Fibroblast of skin of right quadriceps (primary cell): ENCODE data around the gene TNS3.

Source experiments
- DNase-seq: peaks from one replicate; pipeline ENCODE4 v3.0.0-alpha.2; 2013

Gene TNS3

DNA sequence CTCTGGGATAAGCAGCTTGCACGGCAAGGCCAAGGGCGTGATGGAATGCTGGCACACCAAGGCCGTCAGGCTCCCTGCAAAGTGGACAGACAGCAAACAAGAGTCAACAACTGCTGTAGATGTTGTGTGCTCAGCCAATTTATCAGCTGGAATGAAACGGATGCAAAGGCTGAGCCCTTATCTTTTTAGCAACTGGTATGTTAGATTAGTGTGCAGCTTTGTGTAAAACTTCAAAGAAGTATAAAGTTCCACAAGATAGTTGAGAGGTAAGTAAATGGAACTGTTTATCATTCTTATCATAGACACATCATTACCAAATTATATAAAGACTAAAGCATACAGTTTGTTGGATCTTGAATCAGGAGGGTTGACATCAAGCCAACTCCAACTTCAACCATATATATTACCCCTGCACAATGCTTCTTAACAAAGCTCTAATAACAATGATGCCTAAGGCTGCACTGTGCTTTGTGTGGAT is 289.0 kb downstream of the TNS3 start:
- DNase-seq, result no peak

DNA sequence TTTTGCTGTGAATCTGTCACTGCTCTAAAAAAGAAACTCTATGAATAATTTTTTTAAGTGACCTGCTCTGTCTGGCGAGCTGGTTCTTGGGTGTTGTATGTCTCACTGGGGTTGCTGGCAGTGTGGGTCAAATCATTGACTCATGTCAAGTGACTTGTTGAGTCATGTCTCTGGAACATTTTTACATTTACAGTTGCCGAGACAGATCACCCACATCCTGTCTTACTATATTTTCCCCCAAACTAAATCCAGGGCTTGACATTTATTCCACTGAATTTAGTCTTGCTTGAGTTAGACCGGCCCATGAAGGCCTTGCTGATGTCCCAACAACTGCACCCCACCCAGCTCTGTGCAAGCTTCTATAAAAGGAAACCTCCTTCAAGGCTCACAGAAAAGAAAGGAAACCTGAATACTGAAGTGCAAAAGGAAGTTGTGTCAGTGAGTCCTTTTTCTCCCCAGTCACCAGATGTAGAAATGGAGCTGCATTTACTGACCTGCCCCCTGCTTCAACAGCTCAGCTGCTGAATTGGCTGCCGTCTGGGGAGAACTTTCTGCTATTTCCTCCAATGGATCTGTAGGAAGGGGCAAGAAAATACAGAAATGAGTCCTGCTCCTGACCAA is 290.3 kb downstream of the TNS3 start:
- DNase-seq, result peak; percentile 94

DNA sequence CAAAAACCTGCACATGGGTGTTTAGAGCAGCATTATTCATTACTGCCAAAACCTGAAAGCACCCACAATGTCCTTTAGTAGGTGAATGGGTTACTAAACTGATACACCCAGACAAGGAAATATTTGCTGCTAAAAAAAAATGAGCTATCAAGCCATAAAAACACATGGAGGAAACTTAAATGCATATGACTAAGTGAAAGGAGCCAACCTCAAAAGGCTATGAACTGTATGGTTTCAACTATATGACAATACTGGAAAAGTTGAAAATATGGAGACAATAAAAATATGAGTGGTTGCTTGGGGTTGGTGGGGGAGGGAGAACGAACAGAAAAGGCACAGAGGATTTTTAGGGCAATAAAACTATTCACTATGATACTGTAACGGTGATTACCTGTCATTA is 291.0 kb downstream of the TNS3 start:
- DNase-seq, result no peak

DNA sequence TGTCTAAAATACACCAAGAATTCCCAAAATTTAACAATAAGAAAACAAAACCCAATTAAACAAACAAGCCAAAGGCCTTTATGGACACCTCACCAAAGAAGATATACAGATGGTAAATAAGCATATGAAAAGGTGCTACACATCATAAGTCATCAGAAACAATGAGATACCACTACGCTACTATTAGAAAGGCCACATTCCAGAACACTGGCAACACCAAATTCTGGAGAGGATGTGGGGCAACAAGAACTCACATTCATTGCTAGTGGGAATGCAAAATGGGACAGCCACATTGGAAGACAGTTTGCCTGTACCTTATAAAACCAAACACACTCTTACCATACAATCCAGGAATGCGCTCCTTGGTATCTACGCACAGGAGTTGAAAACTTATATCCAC is 291.4 kb downstream of the TNS3 start:
- DNase-seq, result no peak

DNA sequence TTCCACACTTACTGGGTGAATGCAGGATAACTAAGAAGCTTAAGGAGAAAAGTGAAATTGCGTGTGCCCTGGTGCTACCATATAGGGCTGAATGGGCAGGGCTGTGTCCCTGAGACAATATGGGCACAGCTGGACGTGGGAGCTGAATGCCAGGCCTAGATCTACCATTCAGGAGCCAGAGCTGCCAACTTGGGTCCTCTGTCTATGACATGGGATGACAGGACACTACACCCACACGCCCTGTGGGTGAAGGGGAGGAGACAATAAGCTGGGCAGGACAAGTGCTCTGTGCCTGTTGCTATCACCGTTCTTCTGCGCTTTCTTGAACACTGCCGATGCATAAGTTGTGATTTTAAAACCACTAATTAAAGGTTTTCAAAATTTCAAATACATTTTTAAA is 293.9 kb downstream of the TNS3 start:
- DNase-seq, result no peak

DNA sequence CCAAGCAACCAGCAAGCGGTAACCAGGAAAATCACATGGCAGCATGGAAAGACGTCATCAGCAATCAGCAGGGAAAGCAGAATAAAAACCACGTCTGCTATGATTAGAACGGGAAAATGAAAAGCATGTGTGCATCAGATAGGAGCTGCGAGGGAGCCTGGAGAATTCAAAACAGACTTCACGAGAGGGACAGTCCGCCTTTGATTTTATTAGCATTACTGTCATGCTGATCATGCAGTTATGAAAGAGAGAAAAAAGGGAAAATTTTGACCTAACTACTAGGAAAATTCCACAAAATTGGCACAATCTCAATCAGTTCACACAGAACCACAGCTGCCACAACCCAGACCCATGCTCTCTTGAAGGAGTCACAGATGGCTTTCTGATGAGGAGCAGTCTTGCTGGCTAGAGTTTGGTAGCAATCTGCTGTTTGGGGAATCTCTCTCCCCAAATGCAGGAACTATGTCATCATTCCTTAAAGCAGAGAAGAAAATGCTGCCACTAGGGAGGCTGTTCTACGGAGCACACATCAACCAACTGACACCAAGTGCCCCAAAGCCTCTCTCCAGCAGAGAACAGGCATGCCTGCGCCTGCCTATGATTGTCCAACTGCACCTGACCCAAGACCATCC is 295.9 kb downstream of the TNS3 start:
- DNase-seq, result peak; percentile 91

DNA sequence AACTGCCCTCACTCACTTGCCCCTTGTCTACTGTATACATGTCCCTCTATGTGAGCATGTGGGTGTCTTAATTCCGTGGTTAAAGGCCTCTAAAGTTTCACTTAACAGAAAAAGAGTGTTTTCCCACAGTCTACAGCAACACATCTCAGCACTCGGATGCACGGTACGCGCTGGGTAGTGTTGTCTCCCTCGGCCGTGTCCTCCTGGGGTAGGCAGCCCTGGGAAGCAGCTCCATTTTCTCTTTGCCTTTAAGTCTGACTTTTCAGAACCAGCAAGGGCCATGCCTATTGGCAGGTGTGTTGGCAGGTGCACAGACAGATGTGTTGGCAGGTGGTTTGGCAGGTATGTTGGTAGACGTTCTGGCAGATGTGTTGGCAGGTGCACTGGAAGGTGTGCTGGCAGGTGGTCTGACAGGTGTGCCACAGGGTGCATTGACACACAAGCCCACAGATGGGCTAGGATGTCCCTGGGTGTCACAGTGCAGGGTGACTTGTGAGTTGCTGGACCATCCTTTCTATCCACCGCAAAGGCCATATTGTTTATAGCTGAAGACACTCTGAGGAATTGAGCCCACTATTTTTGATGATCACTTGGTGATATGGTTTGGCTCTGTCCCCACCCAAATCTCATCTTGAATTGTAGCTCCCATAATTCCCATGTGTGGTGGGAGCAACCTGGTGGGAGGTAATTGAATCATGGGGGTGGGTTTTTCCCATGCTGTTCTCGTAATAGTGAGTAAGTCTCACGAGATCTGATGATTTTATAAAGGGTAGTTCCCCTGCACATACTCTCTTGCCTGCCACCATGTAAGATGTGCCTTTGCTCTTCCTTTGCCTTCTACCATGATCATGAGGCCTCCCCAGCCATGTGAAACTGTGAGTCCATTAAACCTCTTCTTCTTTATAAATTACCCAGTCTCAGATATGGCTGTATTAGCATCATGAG is 296.9 kb downstream of the TNS3 start:
- DNase-seq, result no peak

DNA sequence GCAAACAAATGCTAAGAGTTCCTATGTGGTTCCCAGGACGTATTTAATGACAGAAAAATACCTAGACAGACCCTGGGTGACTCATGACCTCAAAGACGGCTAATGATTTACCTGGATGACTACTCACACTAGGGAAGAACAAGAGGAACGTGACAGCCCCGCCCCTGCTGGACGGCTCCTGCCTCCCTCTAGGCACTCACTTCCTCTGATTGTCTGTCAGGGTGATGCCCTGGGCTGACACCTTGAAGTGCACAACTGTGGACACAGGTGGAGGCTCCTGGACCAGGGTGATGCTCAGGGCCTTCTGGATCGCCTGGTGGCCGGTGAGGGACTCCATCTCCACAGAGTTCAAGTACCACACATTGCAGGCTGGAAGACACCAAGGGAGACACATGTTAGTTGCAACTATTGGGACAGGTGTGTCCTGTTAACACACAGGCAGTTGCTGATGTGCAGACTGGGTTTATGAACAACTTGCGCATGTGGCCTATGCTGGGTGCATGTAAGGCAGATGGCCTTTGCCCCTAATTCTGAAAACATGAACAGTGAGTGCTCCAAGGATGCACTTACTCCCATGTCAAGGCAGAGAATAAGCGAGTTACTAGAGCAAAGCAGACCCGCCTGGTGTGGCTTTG is 298.3 kb downstream of the TNS3 start:
- DNase-seq, result no peak

DNA sequence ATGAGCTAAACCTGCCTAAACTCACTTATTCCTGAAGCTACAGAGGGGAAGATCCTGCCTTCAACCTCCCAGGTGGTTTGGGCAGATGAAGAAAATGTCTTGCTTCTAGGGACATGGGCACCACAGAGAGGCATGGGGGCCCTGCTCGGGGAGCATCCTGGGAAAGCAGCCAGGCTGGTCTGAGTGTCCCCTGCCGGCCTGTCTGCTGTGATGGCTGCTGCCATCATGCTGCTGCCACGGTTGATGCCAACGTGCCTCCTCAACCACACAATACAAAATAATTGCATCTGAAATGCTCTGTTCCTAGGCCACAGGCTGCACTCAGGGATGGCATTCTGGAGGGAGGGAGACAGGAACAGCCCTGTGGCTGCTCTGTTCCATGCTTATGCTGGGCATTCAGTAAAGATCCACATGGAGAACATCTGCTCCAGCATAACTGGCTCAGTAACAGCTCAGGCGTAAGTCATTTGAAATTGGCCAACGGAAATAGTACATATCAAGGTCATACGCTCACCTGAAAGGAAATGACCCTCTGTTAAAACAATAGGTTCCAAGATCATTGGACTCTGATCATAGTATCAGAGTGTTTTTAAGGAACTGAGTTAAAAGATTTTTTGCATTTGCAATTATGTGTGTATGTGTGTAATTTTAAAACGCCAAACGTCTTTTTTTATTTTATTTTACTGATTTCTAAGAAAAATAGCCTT is 299.0 kb downstream of the TNS3 start:
- no peak for DNase-seq

DNA sequence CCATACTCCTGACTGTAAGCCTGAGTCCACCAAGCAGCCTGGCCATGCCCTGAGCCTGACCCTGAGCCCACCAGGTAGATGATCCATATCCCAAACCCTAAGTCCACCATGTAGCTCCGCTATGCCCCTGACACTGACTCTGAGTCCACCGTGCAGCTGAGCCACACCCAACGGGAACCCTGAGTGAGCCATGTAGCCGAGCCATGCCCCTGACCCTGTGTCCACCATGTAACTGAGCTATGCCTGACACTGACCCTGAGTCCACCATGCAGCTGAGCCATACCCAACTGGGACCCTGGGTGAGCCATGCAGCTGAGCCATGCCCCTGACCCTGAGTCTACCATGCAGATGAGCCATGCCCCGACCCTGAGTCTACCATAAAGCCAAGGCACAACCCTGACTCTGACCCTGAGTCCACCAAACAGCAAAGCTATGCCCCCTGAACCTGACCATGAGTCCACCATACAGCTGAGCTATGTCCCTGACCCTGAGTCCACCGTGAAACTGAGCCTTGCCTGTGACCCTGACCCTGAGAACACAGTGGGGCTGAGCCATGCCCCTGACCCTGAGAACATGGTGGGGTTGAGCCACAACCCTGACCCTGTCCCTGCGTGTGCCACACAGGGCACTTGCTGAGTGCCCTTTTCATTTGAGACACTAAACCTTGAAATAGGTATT is 299.8 kb downstream of the TNS3 start:
- no peak for DNase-seq

DNA sequence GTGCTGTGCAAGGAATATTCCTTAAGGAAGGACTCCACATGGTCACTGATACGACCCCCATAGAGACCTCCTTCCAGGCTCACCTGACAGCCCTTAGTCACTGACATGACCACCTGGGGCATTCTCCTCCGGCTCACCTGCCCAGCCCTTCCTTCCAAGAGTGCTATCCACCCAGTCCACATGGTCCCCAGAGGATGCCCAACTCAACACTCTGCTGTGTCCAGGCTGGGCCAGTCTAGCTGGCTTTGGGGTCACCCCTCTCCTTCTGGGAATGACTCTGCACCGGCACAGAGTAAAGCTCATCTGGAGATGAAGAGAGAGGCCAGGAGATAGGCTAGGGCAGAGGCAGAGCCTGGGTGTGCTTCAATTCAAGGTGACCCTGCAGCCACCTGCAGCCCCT is 300.8 kb downstream of the TNS3 start:
- no peak for DNase-seq

DNA sequence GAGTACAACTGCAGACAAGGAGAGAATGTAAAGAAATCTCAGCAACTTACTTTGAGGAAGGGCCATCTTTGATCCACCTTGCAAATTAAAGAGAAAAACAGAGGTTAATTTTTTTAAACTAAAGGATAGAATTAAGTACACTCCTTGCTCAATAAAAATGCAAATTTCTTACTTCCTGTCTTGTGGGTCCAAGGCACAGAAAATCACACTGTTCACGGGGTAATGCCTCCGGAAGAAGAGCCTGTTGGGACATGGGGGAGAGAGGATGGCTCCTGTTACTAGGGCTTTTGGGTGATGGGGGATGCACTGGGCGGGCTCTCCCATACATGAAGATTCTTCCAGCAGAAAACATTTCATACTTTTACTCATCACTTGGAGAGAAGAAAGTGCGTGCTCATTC is 301.8 kb downstream of the TNS3 start:
- DNase-seq, result no peak

DNA sequence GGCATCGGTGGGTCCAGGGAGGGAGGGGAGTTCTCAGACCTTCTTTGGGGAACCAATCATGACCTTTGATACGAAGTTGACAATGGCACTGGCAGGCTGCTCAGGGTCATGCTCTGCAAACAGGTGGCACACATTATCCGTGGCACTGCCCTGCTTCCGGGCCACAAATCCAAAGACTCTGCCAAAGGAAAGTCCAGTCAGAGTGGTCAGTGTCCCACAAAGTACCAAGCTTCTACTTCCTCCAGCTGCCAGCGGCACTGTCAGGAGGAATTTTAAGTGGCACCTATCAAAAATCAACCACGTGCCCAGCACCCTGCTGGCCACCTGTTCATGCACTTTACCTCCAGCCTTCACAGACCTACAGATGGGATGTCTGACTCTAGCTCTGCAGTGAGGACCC is 303.9 kb downstream of the TNS3 start:
- DNase-seq, result no peak

DNA sequence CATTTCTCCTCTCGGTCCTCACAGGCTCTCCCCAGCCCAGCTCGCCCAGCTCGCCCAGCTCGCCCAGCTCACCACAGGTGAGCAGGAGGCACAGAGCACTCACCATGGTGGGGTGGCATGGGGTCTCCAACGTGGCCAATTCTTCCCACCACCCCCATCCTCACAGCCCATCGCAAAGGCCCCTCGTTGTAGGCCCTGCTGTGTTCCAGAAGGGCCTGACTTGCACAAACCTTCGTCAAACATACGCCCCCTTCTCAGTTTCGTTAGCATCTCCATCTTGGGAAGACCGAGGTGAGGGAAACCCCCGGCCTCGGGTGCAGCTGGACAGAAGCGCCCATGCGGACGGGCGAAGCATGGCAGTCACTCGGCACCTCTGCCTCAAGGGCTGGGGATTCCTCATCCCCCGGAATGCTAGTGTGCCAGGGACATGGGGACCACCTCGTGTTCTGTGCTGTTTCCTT is 304.6 kb downstream of the TNS3 start:
- no peak for DNase-seq

DNA sequence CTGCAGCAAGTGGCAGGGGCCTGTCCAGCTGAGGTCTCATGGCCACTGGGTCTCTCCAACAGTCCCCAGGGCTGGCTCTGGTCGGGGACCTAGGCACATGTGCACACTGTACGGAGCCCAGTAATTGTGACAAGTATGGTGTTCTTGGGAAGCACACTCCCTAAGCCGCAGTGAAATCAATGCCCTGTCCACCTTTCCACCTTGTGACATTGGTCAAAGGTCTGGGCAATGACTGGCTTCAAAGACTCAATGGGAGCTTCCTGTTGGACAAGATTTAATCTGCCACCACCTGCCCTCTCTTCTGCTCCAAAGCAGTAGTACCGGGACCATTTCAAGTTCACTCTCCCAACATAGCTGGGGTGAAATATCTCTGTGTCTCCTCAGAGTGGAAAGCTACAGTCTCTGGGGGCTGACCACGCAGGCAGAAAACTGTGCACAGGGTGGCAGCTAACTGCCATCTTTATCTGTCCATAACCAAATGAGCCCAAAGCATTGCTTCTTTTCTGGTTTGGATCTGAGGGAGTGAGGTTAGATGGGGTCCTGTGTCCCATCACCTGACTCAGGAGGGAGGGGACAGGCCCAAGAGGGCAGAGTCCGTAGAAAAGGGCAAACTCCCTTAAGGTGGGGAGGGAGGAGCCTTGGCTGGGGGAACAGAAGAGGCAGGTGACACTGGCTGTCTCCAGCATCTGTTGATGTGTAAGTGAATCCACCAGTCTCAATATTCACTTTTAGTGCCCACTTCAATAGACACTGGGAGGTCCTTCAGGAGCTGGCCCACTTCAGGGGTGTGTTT is 307.7 kb downstream of the TNS3 start:
- DNase-seq, result no peak

DNA sequence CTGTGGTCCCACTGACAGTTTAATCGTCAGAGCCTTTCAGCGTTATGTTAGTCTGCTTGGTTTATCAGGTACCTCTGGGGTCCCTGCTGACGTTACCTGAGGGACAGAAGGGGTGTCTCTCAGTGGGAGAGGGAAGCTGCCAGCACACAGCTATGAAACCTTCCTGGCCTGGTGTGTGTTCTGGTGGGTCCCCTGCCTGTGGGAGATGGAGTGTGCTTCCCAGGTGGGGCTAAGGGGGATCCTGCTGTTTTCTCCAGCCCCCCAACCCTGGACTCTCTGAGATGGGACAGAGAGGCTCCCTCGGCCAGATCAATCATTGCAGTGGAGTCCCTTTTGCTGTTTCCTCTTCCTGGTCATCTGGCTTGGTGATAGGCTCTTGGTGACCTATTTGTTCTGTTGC is 308.8 kb downstream of the TNS3 start:
- DNase-seq, result no peak

DNA sequence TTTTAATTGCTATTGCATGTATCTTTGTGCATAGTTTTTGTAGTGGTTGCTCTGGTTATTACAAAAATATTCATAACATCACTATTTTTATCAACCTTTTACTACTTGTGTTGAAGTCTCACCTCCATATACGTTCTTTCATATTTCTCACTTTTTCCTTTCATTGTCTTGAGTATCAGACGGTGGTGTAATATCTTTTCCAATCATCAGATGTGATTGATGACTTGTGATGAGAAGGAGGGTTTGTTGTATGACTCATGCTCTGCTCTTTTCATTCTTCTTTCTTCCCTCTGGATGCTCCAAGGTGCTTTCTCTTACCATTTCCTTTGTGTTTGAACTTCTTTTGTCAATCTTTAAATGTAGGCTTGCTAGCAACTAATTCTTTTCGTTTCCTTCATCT is 310.2 kb downstream of the TNS3 start:
- no peak for DNase-seq

DNA sequence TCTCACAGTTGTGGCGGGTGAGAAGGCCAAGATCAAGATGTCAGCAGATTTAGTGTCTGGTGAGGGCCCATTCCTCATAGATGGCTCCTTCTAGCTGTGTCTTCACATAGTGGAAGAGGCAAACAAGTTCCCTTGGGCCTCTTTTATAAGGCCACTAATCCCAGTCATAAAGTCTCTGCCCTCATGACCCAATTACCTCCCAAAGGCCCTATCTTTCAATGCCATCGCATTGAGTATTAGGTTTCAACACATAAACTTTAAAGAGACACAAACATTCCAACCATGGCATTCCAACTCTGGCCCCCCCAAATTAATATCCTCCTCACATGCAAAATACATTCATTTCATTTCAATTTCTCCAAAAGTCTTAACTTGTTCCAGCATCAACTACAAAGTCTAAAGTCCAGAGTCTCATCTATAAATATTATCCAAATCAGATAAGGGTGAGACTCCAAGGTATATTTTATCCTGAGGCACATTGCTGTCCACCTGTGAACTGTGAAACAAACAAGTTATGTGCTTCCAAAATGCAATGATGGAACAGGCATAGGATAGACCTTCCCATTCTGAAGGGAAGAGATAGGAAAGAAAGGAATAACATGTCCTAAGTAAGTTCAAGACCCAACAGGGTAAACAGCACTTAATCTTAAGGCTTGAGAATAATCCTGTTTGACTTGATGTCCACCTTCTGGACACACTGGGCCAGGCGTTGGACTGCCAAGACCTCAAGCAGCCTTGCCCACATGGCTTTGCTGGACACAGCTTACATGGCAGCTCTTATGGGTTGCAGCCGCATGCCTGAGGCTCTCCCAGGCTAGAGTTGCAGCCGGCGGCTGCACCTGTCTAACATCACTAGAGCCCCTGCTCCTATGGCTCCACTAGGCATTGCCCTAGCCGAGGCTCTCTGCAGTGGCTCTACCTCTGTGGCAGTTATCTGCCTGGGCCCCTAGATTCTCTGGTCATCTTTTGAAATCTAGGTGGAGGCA is 312.8 kb downstream of the TNS3 start:
- DNase-seq, result no peak

DNA sequence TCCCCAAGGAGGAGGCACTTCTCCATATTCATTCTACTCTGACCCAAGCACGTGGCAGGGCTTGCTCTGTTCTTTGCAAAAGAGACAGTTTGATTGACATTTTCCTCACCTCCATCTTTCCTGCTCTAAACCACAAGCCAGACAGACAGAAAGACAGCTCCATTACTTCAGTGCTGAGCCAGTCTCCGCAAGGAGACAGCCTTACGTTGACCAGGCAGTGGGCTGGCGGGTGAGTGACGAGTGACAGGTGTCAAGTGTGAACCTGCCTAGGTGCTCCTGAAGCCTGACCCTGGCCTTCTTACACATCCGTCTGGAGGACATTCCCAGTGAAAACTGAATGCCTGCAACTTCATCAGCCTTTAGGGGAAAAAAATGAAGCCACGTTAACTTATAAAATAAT is 314.6 kb downstream of the TNS3 start:
- no peak for DNase-seq

DNA sequence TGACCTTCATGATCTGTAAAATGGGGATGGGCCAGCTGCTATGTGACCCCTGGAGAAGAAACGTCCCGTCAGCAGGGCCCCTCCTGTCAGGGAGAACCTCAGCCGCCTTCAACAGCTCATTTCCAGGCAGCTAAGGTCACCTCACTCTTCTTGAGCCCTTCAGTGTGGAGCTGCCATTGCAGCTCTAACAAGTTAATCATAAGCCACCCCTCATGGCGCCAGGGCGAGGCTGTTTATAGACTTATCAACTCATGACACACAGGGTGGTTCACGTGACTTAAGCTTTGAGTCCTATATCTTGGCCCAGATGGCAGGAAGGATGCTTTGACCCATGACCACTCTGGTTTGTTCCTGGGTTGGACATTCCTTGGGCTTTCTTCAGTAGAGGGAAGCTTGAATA is 315.1 kb downstream of the TNS3 start:
- DNase-seq, result no peak
